Stimulated activated CD4-positive, alpha-beta T cell treated with anti-CD3 and anti-CD28 coated beads, Interleukin-2, amount 100 ng/mL, for 24 hours (primary cell): ENCODE data around the gene LTA.

ENCODE experiments used
- DNase-seq, 2 donors: peaks; one replicate each; pipeline ENCODE4 v3.0.0-alpha.2; 2020

The LTA gene

GRCh38 chr6:31572041-31572911 is at the start of gene LTA:
Gene LTA, plus strand, starts transcription at chr6:31572289. Its CDS starts 454 bp downstream, at chr6:31572743.
- peak; percentile 80 to 87 for DNase-seq

- no peak for DNase-seq
These were observed 46.5 kb upstream of the LTA start for GRCh38 chr6:31525553-31525931.

- DNase-seq = no peak
These were observed 46.0 kb upstream of the LTA start for GRCh38 chr6:31525932-31526591.

- no peak for DNase-seq
These were observed 43.7 kb upstream of the LTA start for GRCh38 chr6:31528307-31528777.

- DNase-seq = no peak
These were observed 43.2 kb upstream of the LTA start, which contains the start of gene MCCD1 for GRCh38 chr6:31528821-31529328. Gene MCCD1, plus strand, starts transcription at chr6:31528962. Its CDS starts 53 bp downstream, at chr6:31529015.

- no peak for DNase-seq
These were observed 42.5 kb upstream of the LTA start for GRCh38 chr6:31529329-31530150.

GRCh38 chr6:31530659-31531058 is 41.4 kb upstream of the LTA start:
- DNase-seq = no peak

GRCh38 chr6:31531162-31531561 is 40.9 kb upstream of the LTA start:
- DNase-seq = no peak

- no peak for DNase-seq
These were observed 40.1 kb upstream of the LTA start for GRCh38 chr6:31531771-31532643.

- no peak for DNase-seq
These were observed 39.2 kb upstream of the LTA start for GRCh38 chr6:31532644-31533454.

GRCh38 chr6:31533455-31533841 is 38.6 kb upstream of the LTA start:
- DNase-seq = no peak

- DNase-seq = no peak
These were observed 38.1 kb upstream of the LTA start for GRCh38 chr6:31534011-31534410.

GRCh38 chr6:31534521-31535040 is 37.5 kb upstream of the LTA start:
- DNase-seq = no peak

- no peak for DNase-seq
These were observed 36.4 kb upstream of the LTA start for GRCh38 chr6:31535538-31536324.

GRCh38 chr6:31538805-31539400 is 33.2 kb upstream of the LTA start:
- no peak for DNase-seq

GRCh38 chr6:31540640-31541039 is 31.4 kb upstream of the LTA start:
- no peak for DNase-seq

- DNase-seq = peak; percentile 69 to 70
These were observed 30.9 kb upstream of the LTA start for GRCh38 chr6:31541059-31541657.

GRCh38 chr6:31541658-31542521 is 30.2 kb upstream of the LTA start, which contains the start of gene DDX39B:
Gene DDX39B, minus strand, starts transcription at chr6:31542003. Its CDS starts 1,471 bp downstream, at chr6:31540532.
- DNase-seq = peak; percentile 92 to 94
